Cardiac fibroblast (primary cell): ENCODE measurements around the gene JAZF1.
A peak's percentile ranks its signal among the peaks of the same experiment; 100 is the strongest.

Experiments
- DNase-seq, 2 donors: peaks; one replicate each; pipeline versions ENCODE4 v3.0.0 to v3.0.0-alpha.2; 2010; ENCODE audit warnings: low read depth in 2 of 2
- H3K4me3 ChIP-seq, 2 donors: replicated peaks in 1 of 2; 1 replicate in 1 of 2; 2 replicates in 1 of 2; pipeline ENCODE4 v1.5.1; 2011; ENCODE audit warnings: low read depth in 2 of 2, low read length in 2 of 2, mild to moderate bottlenecking in 2 of 2, moderate library complexity in 1 of 2
- TF ChIP-seq, protein P1 (sequence below): IDR thresholded peaks from one replicate; pipeline ENCODE4 v1.5.1; 2011; ENCODE audit warnings: low read depth, mild to moderate bottlenecking, low read length, inconsistent platforms

JAZF1 gene

DNA sequence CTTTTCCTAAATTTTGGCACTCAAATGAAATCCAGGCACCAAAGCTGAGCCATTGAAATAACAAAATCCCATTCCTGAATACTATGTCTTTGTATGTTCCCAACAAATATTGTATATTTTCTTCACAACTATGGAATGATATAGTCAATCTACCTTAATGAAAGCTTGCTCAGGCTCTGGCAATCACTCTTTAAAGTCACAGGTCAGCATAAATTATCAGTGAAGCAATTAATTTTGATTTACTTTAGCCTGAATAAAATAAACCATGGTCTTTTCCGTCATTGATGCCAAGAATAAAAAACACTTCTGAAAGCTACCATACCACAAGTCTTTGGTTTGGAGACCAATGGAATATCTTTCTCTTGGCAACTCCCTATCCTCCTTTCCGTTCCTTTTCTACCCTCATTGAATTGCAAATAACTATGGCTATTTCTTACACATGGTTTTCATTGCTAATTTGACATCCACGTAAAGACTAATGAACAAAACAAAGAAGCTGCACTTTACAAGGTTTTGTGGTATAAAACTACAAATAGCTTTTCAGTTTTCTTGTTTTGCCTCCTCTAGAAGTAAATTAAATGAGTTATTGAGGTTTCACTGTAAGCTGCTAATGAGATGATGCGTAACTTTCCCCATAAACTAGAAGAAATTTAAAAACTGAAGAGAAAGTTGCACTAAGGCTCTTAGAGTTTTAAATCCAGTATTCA is 274.1 kb downstream of the JAZF1 start:
- TF ChIP-seq, protein P1, sequence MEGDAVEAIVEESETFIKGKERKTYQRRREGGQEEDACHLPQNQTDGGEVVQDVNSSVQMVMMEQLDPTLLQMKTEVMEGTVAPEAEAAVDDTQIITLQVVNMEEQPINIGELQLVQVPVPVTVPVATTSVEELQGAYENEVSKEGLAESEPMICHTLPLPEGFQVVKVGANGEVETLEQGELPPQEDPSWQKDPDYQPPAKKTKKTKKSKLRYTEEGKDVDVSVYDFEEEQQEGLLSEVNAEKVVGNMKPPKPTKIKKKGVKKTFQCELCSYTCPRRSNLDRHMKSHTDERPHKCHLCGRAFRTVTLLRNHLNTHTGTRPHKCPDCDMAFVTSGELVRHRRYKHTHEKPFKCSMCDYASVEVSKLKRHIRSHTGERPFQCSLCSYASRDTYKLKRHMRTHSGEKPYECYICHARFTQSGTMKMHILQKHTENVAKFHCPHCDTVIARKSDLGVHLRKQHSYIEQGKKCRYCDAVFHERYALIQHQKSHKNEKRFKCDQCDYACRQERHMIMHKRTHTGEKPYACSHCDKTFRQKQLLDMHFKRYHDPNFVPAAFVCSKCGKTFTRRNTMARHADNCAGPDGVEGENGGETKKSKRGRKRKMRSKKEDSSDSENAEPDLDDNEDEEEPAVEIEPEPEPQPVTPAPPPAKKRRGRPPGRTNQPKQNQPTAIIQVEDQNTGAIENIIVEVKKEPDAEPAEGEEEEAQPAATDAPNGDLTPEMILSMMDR = no peak
- no peak overlapping the region for H3K4me3 ChIP-seq
- no peak for DNase-seq

DNA sequence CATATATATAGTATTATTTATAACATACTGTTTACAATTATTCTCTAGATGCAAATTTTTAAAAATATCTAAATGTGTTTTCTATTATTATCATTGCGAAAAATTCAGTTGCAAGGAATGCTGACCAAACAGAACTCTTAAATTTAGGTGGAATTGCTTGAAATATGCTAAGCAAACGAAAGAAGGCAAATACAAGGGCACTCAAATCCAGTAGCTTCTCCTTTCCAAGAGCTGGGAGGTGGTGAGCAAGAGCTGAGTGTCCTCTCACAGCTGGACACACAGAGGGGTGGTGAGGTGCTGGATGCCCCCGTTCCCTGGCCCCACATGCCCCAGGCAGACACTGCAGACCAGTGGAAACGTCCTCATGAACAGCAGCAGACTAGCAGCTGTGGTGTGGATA is 274.6 kb downstream of the JAZF1 start:
- DNase-seq = no peak
- TF ChIP-seq, protein P1 = no peak
- no peak overlapping the region for H3K4me3 ChIP-seq

DNA sequence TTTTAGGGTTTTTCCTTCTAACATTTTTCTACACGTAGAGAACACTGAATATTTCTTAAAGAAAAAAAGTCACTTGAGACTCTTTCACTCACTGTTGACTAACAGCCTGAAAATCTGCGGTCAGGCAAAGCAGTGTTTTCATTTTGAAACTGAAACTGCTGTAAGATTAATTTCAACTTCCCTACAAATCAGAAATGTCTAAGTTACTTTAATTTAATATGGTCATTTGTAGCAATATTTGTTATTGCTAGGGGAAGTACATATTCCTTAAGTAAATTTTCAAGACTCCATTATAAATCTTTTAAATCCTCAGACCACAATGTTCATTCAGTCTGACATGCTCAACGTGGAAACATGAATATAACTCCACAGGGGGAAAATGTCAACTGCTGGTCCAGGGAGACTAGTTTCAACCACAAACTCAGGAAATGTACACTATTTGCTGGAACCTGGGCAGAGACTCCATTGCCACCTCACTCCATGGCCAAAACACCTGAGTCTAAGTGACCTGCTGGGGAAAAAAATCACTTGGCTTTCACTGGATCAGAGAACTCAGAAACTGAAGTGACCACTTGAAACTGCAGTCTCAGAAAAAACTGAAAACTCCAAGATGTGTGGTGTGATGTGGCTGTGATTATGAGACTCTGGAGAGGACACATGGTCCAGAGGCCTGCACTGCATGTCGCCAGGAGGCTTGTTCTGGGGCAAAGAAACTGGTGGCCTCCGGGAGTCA is 279.4 kb downstream of the JAZF1 start:
- H3K4me3 ChIP-seq = peak overlapping the region in 1 of 2 donors; percentile 42
- peak; percentile 50 to 76 for DNase-seq

DNA sequence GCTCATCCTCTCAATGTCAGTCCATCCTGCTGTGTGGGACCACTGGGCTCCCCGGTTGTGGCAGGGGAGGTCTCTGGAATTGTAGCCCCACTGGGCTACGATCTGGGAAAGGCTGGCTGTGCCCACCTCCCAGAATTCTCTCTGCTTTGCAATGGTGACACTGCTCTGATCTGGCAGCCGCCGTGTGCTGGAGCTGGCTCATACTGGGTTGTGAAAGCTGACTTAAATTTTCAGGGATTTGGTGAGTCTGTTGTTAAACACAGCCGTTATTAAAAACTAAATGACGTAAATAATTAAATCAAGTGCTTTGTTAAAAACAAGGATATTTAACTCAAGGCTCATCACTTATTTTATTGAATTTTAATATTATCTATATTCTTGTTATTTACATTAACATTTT is 280.6 kb downstream of the JAZF1 start:
- TF ChIP-seq, protein P1 = no peak
- no peak for DNase-seq
- no peak overlapping the region for H3K4me3 ChIP-seq

More for the DNA sequence above, 279.4 kb downstream of the JAZF1 start:
- TF ChIP-seq, protein P1 = no peak

DNA sequence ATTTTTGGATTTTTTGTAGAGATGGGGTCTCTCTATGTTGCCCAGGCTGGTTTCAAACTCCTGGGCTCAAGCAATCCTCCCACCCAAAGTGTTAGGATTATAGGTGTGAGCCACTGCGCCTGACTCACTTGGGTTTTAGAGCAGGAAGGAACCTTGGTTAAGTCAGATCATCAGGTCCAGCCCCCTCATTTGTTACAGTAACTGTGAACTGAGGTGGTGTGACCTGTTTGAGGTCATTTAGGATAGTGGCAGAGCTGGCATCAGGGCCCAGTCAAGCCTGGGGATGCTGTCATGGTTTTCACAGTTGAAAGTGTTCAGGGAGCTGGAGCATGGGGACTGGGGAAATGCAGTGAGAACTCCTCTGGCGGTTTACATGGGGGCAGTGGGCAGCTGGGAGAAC is 281.0 kb downstream of the JAZF1 start:
- TF ChIP-seq, protein P1 = no peak
- DNase-seq = no peak
- no peak overlapping the region for H3K4me3 ChIP-seq

DNA sequence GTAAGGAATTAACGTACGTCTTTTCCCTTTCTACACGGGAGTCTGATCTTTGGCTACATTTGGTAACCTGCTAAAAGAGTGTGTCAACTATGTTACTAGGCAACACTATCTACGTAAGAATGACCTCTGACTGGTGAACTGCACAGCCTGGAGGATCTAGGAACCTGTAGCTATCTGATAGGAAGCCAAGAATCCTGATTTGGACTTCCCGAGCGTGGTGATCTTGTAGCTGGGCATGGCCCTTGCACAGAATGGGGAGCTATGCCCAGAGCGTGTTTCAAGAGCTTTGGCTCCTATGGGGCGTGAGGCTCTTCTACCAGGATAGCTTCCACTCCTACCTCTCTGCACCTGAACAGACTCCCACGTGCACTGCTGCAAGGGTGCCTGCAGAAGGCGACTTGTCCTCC is 283.2 kb downstream of the JAZF1 start:
- TF ChIP-seq, protein P1 = no peak

More for the DNA sequence above, 283.2 kb downstream of the JAZF1 start:
- no peak for DNase-seq
- H3K4me3 ChIP-seq = no peak overlapping the region
